Right ventricle myocardium inferior (tissue), 1 donor: ENCODE data around the gene ZNF662. TPM values are rescaled to one million over a fixed set of nuclear protein-coding genes. Genes with fewer than 3 reads are reported as not detected.
"Not testable (repeated sequence)": the region's sequence is repeated elsewhere in the genome, so short reads cannot be mapped to it uniquely, and the experiment has no call there.

Experiments
- ATAC-seq: fragments of 200-7000 bp; cut with Tn5 transposase; one replicate; pipeline ENCODE4 v1.9.1; 2020; ENCODE audit warnings: mild to moderate bottlenecking, moderate library complexity
- DNase-seq: peaks from one replicate; pipeline ENCODE4 v3.0.0; 2021; ENCODE audit errors: missing footprints
- intact Hi-C: fragments of 100-400 bp; cut with DNase I; formaldehyde crosslinking; loops from one replicate; pipeline ENCODE4 v1.11.0; 2022
- total RNA-seq: library from RNA; stranded (reverse); fragmentation: NEBNext Ultra II Directional; extraction: Animal tissue kit (Norgen Biotek cat#: 25700); gene quantifications from one replicate; pipeline ENCODE4 v1.2.1, GENCODE V29; 2021
- donor health status: DM: no; HTN: yes; CAD: no; lungs with severe emphysema.

Gene ZNF662
- total RNA-seq, 1 donor from 2014 or later, result 4.1 TPM

GRCh38 chr3:42883251-42883930 is 22.6 kb upstream of the ZNF662 start:
- not testable (repeated sequence) for DNase-seq, ATAC-seq
- intact Hi-C loops, result loop anchor here (10.0 kb wide), 1 partner anchor 299 kb away; the partner anchor contains the start of gene SEC22C

DNA sequence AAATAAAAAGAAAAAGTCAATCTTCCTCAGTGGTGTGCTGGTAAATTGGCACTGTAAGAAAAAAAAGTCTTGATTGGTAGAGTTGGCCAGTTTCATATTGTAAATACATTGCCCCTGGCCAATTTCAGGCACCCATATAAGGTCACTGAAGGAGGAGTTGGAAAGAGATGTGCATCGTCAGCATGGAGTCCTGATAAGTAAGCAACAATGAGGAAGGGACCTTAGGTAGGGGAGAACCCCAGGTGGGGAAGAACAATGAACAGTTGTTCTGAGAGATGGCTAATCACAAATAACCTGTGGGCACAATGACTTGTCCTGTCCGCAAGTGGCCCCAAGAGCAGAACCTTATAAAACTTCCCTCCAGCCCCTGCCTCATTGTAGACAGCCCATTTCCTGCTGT is 21.6 kb upstream of the ZNF662 start:
- no peak for ATAC-seq
- intact Hi-C loops, result loop anchor here (10.0 kb wide), 1 partner anchor 300 kb away; the partner anchor contains the start of gene SEC22C
- DNase-seq, result no peak

DNA sequence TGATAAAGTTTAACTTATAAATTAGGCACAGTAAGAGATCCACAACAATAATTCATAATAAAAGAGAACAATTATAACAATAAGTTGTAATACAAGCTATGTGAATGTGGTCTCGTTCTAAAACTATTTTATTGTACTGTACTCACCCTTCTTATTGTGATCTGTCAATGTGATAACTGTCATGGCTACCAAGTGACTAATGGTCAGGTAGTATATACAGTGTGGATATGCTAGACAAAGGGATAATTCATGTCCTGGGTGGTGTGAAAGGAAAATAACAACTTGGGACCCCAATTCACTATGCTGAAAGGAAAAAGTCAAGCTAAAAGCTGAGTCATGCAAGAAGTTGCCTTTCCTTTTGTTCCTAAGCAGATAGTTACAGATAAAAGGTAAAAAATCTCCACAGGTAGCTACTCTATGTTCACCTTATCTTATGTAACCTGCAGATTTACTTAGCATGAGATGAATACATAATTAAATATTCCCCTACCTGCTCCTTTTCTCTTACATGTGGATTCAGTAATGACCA is 19.6 kb upstream of the ZNF662 start:
- intact Hi-C loops, result loop anchor here (10.0 kb wide), 1 partner anchor 302 kb away; the partner anchor contains the start of gene SEC22C
- no peak for ATAC-seq

GRCh38 chr3:42887084-42887483 is 18.9 kb upstream of the ZNF662 start:
- ATAC-seq (no peak), DNase-seq (no peak)
- intact Hi-C loops, result loop anchor here (10.0 kb wide), 1 partner anchor 302 kb away; the partner anchor contains the start of gene SEC22C

More for the DNA sequence above, 19.6 kb upstream of the ZNF662 start:
- DNase-seq, result no peak

DNA sequence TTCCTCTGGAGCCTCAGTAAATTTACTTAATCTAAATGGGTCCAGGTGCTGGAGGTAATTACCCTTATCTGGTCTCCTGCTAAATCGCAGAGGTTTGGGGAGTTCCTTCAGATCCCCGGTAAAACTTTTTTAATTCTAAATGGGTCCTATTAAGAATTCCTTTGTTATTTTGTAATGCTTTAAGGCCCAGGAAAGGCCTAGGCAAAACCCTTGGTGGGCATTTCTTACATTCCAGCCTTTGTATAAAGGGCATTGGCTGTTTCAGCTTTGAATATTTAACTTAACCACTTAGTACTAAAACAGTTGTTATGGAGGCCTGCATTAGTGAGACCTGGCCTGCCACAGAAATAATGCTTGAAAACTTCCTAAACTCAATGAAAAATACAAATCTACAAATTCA is 14.9 kb upstream of the ZNF662 start:
- DNase-seq (no peak), ATAC-seq (no peak)
- intact Hi-C loops, result no loop called here

GRCh38 chr3:42892169-42892568 is 13.8 kb upstream of the ZNF662 start:
- ATAC-seq (no peak), DNase-seq (no peak)
- intact Hi-C loops, result no loop called here

GRCh38 chr3:42892807-42893206 is 13.1 kb upstream of the ZNF662 start:
- no peak for DNase-seq
- intact Hi-C loops, result no loop called here
- no peak for ATAC-seq

DNA sequence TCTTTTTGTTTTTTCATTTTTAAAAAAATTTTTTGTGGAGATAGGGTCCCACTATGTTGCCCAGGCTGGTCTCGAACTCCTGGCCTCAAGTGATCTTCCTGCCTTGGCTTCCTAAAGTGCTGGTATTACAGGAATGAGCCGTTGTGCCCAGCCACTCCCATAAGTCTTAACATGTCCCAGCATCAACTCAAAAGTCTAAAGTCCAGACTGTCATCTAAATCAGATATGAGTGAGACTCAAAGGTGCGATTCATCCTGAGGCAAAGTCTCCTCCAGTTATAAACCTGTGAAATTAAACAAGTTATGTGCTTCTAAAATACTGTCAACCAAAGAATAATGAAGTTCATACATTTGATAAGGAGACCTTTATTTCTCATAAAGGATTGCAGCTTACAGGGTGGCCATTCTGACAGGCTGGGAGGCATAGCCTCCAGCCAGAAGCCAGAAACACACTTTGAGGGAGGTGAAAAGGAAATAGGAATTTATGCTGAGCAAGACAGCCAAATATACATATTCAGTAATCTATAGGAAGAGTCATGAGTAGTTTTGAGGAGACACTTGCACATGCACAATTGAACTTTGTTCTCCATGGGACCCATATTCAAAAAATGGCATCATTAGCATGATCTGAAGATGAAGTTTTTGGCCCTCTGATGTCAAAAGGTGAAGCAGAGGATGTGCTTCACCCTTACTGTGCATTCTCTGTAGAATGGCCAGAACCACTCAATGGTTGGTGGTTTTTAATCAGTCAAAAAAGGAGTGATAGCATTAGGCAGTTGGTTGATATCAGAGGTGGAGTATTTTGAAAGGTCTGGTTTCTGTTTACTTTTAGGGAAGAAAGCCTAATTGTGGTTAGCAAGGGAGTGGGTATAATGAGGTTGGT is 11.0 kb upstream of the ZNF662 start:
- intact Hi-C loops, result no loop called here
- DNase-seq, result no peak
- ATAC-seq, result no peak

- ATAC-seq, result no peak
- DNase-seq, result no peak
- intact Hi-C loops, result no loop called here
Observed at GRCh38 chr3:42895580-42895868, 10.4 kb upstream of the ZNF662 start.

GRCh38 chr3:42898896-42899675 is 6.9 kb upstream of the ZNF662 start:
- ATAC-seq, result no peak
- intact Hi-C loops, result no loop called here
- DNase-seq, result no peak

DNA sequence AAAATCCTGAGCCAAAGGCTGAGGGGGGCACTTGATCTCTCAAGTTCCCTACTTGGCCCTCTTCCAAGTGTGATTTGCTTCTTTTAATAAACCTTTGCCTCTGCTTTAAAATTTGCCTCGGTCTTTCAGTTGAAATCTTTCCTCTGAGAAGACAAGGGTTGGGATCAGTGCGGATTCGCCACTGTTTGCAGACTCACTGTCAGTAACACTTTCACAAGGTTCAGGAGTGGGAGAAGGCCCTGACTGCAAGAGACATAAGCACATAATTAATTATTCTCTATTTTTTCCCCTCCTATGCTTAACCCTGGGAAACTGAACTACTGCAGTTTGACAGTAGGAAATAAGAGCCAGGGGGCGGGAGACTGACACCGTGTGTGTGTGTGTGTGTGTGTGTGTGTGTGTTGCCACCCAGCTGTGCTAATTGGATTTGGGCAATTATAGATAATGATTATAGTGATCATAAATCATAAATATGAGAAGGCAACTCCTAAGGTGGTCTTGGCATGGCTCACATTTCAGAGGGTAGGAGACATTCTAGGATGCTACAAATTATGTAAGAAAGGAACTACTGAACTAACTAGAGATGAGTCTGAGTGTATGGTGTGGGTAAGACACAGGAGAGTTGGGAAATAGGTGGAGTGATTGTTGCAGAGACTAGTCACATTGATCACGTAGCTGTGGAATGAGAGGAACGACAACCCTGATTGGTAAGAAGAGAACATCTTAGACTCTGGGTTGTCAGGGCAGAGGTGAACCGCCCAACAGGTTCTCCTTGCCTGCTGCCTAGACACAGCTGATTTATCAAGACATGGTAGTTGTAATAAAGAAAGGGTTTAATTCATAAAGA is 5.5 kb upstream of the ZNF662 start:
- intact Hi-C loops, result no loop called here
- no peak for DNase-seq
- ATAC-seq, result no peak

GRCh38 chr3:42901073-42901415 is 4.9 kb upstream of the ZNF662 start:
- DNase-seq (no peak), ATAC-seq (no peak)
- intact Hi-C loops, result no loop called here

DNA sequence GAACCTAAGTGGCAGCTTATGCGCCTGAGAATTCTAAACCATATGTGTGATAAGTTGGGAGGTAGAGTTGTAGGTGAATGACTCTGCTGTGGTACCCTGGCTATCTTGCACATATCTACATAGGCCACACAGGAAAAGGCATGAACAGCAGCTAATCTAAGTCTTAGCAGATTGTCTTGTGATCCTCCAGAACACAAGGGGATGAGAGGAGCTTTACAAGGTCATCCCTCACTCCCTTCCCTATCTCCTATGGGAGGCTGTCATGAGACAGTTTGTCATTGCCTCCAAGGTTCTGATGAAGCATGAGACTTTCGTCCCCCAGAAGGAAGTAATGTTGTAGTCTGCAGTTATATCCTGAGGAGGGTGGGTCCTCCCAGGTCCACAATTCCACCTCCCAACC is 3.7 kb upstream of the ZNF662 start:
- no peak for ATAC-seq
- no peak for DNase-seq
- intact Hi-C loops, result no loop called here

DNA sequence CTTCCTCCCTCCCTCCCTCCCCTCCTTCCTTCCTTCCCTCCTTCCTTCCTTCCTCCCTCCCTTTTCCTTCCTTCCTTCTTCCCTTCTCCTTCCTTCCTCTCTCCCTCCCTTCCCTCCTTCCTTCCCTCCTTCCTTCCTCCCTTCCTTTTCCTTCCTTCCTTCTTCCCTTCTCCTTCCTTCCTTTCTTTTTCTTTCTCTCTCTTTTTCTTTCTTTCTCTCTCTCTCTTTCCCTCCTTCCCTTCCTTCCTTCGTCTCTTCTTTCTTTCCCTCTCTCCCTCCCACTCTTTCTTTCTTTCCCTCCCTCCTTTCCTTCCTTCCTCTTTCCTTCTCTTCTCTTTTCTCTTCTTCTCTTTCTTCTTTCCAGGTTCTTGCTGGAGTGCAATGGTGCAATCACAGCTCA is 1.9 kb upstream of the ZNF662 start:
- DNase-seq (no peak), ATAC-seq (no peak)
- intact Hi-C loops, result no loop called here

- intact Hi-C loops, result no loop called here
- DNase-seq (no peak), ATAC-seq (no peak)
Observed at GRCh38 chr3:42905740-42906069, 237 bp upstream of the ZNF662 start.

- ATAC-seq (no peak), DNase-seq (no peak)
- intact Hi-C loops, result no loop called here
Observed at GRCh38 chr3:42906848-42907183, 874 bp downstream of the ZNF662 start.

DNA sequence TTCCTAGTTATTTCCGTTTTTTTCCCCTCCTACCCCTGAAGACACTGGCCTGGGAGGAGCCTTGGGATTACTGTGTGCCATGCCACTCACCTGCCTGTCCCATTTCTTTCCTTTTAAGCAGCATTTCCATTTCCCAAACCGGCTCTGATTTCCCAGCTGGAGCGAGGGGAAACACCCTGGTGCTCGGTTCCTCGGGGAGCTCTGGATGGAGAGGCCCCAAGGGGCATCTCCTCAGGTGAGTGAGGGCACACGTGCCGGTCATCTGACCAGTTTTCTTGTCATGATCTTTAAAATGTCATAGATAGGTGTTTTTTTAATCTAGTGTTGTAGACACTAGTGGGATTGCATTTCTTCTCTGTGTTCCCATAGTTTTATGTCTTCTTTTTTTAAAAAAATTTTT is 2.7 kb downstream of the ZNF662 start:
- ATAC-seq (no peak), DNase-seq (no peak)
- intact Hi-C loops, result no loop called here

DNA sequence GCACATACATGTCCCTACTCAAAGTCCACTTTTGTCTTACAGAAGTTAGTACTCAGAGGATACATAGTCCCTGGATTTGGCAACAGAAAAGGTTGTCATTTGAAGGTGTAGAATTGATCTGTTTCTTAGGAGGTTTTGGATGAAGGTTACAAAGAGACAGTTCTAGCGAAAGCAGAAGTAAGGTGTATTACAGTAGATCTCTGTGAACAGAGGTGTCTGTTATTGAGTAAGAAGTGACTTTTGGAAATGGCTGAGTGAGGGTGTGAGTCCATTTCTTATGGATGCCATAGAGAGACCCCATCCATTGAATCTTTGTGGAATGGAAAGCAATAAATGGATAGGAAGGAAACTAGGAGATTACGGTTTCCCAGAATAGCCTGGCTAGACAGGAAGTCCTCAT is 5.6 kb downstream of the ZNF662 start:
- ATAC-seq (no peak), DNase-seq (no peak)
- intact Hi-C loops, result no loop called here
